CD4-positive, alpha-beta memory T cell (primary cell): Measurements from ENCODE around the gene AP1AR. TPM values are rescaled to one million over a fixed set of nuclear protein-coding genes. Genes with fewer than 3 reads are reported as not detected.

Source experiments
- CTCF ChIA-PET: fragments of 350-600 bp; sonication (Branson Sonifier 250); formaldehyde crosslinking; loops from one replicate; lab custom pipeline; 2021; ENCODE audit warnings: inconsistent platforms; ENCODE audit not compliant: partially characterized antibody; lab: Charles Lee
- POLR2A ChIA-PET: fragments of 350-600 bp; sonication (Branson Sonifier 250); formaldehyde crosslinking; loops from one replicate; lab custom pipeline; 2021; ENCODE audit not compliant: partially characterized antibody; lab: Charles Lee
- DNase-seq, 5 donors: peaks; one replicate each; pipeline versions ENCODE4 v3.0.0 to v3.0.0-alpha.2; 2020 to 2022; ENCODE audit warnings: mixed read lengths in 1 of 5
- H3K27ac ChIP-seq: one replicate; pipeline ENCODE4 v1.7.0; 2013; ENCODE audit warnings: low read depth, low read length
- H3K27me3 ChIP-seq: 2 replicates; pipeline ENCODE4 v1.7.0; 2013; ENCODE audit warnings: mild to moderate bottlenecking, low read length, moderate library complexity; ENCODE audit not compliant: insufficient read depth
- H3K36me3 ChIP-seq: 2 replicates; pipeline ENCODE4 v1.7.0; 2013; ENCODE audit warnings: mild to moderate bottlenecking, low read length, moderate library complexity; ENCODE audit not compliant: insufficient read depth
- H3K4me1 ChIP-seq: 2 replicates; pipeline ENCODE4 v1.7.0; 2013; ENCODE audit warnings: mild to moderate bottlenecking, low read length, moderate library complexity; ENCODE audit not compliant: insufficient read depth
- H3K4me3 ChIP-seq, 2 donors: one replicate each; pipeline ENCODE4 v1.7.0; 2013; ENCODE audit warnings: low read length in 2 of 2, mild to moderate bottlenecking in 1 of 2
- H3K9me3 ChIP-seq, 2 donors: one replicate each; pipeline ENCODE4 v1.7.0; 2013; ENCODE audit warnings: low read length in 2 of 2, control low read depth in 1 of 2; ENCODE audit not compliant: control insufficient read depth in 1 of 2
- H3K27ac Mint-ChIP-seq, 7 donors: one replicate each; pipeline ENCODE4 v1.8.0; 2020 to 2021; ENCODE audit warnings: mixed read lengths in 7 of 7, mild to moderate bottlenecking in 6 of 7, inconsistent platforms in 3 of 7, moderate library complexity in 3 of 7
- H3K27me3 Mint-ChIP-seq, 2 donors: one replicate each; pipeline ENCODE4 v1.8.0; 2020 to 2021; ENCODE audit warnings: mixed read lengths in 2 of 2
- H3K36me3 Mint-ChIP-seq, 2 donors: one replicate each; pipeline ENCODE4 v1.8.0; 2020 to 2021; ENCODE audit warnings: mixed read lengths in 2 of 2, inconsistent platforms in 1 of 2, mild to moderate bottlenecking in 1 of 2
- H3K4me1 Mint-ChIP-seq, 4 donors: one replicate each; pipeline ENCODE4 v1.8.0; 2020 to 2021; ENCODE audit warnings: mixed read lengths in 4 of 4, mild to moderate bottlenecking in 1 of 4
- H3K4me3 Mint-ChIP-seq, 8 donors: one replicate each; pipeline ENCODE4 v1.8.0; 2020 to 2021; ENCODE audit warnings: mixed read lengths in 8 of 8, mild to moderate bottlenecking in 7 of 8, moderate library complexity in 6 of 8, inconsistent platforms in 3 of 8
- H3K9me3 Mint-ChIP-seq, 8 donors: one replicate each; pipeline ENCODE4 v1.8.0; 2020 to 2021; ENCODE audit warnings: mixed read lengths in 8 of 8, mild to moderate bottlenecking in 5 of 8, inconsistent platforms in 3 of 8, moderate library complexity in 1 of 8
- intact Hi-C: fragments of 100-400 bp; cut with micrococcal nuclease; formaldehyde crosslinking; loops from one replicate; pipeline ENCODE4 v1.15.1; 2023
- polyA plus RNA-seq, 2 donors: library from polyadenylated mRNA; unstranded; fragments of 300-500 nt; fragmentation: Illumina TruSeq; gene quantifications; one replicate each; pipeline ENCODE4 v1.2.3, GENCODE V29; 2021
- total RNA-seq, 2 experiments: library from RNA; stranded (reverse); gene quantifications; one replicate each; pipeline ENCODE4 v1.2.3, GENCODE V29; 2021

The AP1AR gene
- total and polyA plus RNA-seq, 4 experiments from 2014 or later: 20.3 to 25.3 (median 22.8) TPM

DNA sequence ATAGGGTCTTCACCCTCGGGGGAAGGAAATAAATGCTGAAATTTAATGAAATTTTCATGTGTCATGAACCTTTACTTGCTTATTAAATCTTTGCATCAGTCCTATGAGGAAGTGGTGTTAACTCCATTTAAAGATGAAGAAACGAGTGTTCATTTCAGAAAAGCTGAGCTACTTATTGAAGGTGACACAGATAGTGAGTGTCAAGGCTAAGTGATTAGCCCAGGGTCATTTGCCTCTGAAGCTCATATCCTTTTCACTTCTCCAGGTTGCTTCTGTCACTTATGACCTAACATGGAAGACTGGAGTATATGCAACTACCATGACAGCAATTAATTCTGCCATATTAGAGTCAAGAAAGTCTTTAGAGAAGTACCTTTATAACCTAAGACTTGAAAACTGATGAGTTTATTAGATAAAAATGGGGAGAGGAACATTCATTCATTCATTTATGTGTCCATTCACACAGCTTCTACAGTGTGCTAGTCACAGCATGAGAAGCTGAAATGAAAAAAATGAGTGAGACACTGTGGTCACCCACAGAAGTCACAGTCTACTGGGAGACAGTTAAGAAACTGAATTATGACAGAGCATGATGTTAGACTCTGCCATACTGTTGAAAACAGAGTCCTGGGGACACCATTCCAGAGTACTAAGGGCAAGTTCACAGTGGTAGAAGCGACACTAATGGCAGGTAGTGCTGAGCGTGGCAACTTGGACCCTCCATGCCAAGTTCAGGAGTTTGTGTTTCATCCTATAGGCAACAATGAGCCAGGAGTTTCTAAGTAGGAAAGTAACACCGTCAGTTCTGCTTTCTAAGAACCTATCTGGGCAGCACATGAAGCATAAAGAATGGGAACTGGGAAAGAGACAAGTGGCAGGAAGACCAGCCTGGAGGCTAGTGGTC is 86.9 kb downstream of the AP1AR start:
- no peaks in the 10 kb centered on the region for H3K9me3 ChIP-seq
- Mint-ChIP-seq H3K36me3 (peaks cover 1 to 14% of the 10 kb centered on the region in 2 donors), H3K27me3 (no peaks in the 10 kb centered on the region), H3K9me3 (no peaks in the 10 kb centered on the region), H3K4me1 (peaks cover 5 to 15% (median 8%) of the 10 kb centered on the region in 4 donors), H3K4me3 (no peak overlapping the region), H3K27ac (no peak overlapping the region)
- POLR2A ChIA-PET: no interaction called here
- no peak overlapping the region for H3K27ac ChIP-seq
- no peaks in the 10 kb centered on the region for H3K27me3 ChIP-seq
- CTCF ChIA-PET: interaction anchor here (0.9 to 1.4 kb wide), 2 partner anchors 9 to 206 kb away, joined by 3 to 5 read pairs; no protein-coding TSS in a partner anchor
- DNase-seq: no peak
- intact Hi-C loops: no loop called here
- peaks cover 8% of the 10 kb centered on the region for H3K4me1 ChIP-seq
- no peaks in the 10 kb centered on the region for H3K36me3 ChIP-seq
- H3K4me3 ChIP-seq: no peak overlapping the region

Other genes with a start within 250 kb of the AP1AR start
- 1 to 10 TPM; 2.7 TPM for gene FAM241A, start 86.3 kb upstream of the AP1AR start, total RNA-seq
- gene FAM241A, start 86.3 kb upstream of the AP1AR start, polyA plus RNA-seq: 1 to 10 TPM; 4.0 to 4.7 TPM
- gene TIFA, start 54.1 kb downstream of the AP1AR start, total RNA-seq: 10 to 100 TPM; 30.1 to 30.7 TPM
- gene TIFA, start 54.1 kb downstream of the AP1AR start, polyA plus RNA-seq: 10 to 100 TPM; 49.7 to 54.2 TPM
- gene ALPK1, start 65.6 kb downstream of the AP1AR start, total RNA-seq: 10 to 100 TPM; 16.3 to 18.6 TPM
- 1 to 10 TPM; 3.9 to 4.1 TPM for gene ALPK1, start 65.6 kb downstream of the AP1AR start, polyA plus RNA-seq